K562 (cell line): ENCODE data around the gene DPM2. TPM values are rescaled to one million over a fixed set of nuclear protein-coding genes. Genes with fewer than 3 reads are reported as not detected.

Source experiments
- ATAC-seq: fragments of 200-7000 bp; cut with Tn5 transposase; 3 replicates; pipeline ENCODE4 v1.9.1; 2020; ENCODE audit warnings: moderate library complexity
- BruUV-seq: library from RNA; stranded (reverse); fragments of 400-500 nt; replicated peaks from 2 replicates; lab custom pipeline; 2021; lab: Mats Ljungman, UMichigan
- CTCF ChIA-PET: fragments of 300-600 bp; formaldehyde crosslinking; extraction: SDS; loops from one replicate; lab custom pipeline; 2021; ENCODE audit warnings: low intra/inter-chr PET ratio; lab: Yijun Ruan, JAX
- POLR2A ChIA-PET: fragments of 300-600, 350-650 bp; sonication (Branson Sonifier 250); formaldehyde crosslinking; extraction: SDS; loops from one replicate; lab custom pipeline; 2021; ENCODE audit warnings: antibody characterized with exemption, inconsistent platforms; lab: Yijun Ruan, JAX
- DNase-seq, 4 experiments: peaks; one replicate each; pipeline versions ENCODE4 v3.0.0 to v3.0.0-alpha.2; 2011 to 2018; ENCODE audit warnings: low spot score in 3 of 4, mixed read lengths in 3 of 4; ENCODE audit errors: extremely low read depth in 1 of 4
- FAIRE-seq: peaks from 2 replicates; lab custom pipeline; 2011; peaks lifted over from hg19 to GRCh38; lab: Jason Lieb, UNC
- H2AFZ ChIP-seq: 2 replicates; pipeline ENCODE4 v1.6.0; 2011; ENCODE audit warnings: low read depth, low read length, control low read depth, inconsistent platforms
- H3K27ac ChIP-seq: fragments of 200-600 bp; 3 replicates; pipeline ENCODE4 v1.8.0; 2011; ENCODE audit warnings: low read depth, mild to moderate bottlenecking, control low read depth, inconsistent platforms, low read length, moderate library complexity, mixed read lengths; ENCODE audit errors: extremely low read depth
- H3K27me3 ChIP-seq, 2 experiments: fragments of 300-600 bp in 1 of 2; 2 replicates in 1 of 2; 3 replicates in 1 of 2; pipeline versions ENCODE4 v1.6.0 to v1.8.0; 2011; ENCODE audit warnings: inconsistent platforms in 2 of 2, low read length in 2 of 2, mild to moderate bottlenecking in 1 of 2, mixed read lengths in 1 of 2, moderate library complexity in 1 of 2; ENCODE audit not compliant: control insufficient read depth in 2 of 2, insufficient read depth in 2 of 2
- H3K36me3 ChIP-seq: fragments of 300-600 bp; 3 replicates; pipeline ENCODE4 v1.8.0; 2011; ENCODE audit warnings: mild to moderate bottlenecking, low read length, inconsistent platforms; ENCODE audit not compliant: control insufficient read depth, insufficient read depth
- H3K4me1 ChIP-seq, 2 experiments: fragments of 200-600 bp in 1 of 2; replicated peaks in 1 of 2; 2 replicates in 1 of 2; 3 replicates in 1 of 2; pipeline versions ENCODE4 v1.5.1 to v1.8.0; 2011; ENCODE audit warnings: inconsistent platforms in 2 of 2, low read length in 2 of 2, mild to moderate bottlenecking in 1 of 2, mixed read lengths in 1 of 2, moderate library complexity in 1 of 2; ENCODE audit not compliant: control insufficient read depth in 2 of 2, insufficient read depth in 2 of 2
- H3K4me2 ChIP-seq: 2 replicates; pipeline ENCODE4 v1.6.1; 2011; ENCODE audit warnings: low read length, control low read depth, inconsistent platforms, mixed read lengths; ENCODE audit not compliant: insufficient read depth
- H3K4me3 ChIP-seq: fragments of 200-600 bp; sonication (generic), shearing (Covaris generic); 2 replicates; pipeline ENCODE4 v1.5.1; 2016; ENCODE audit warnings: control low read depth, inconsistent platforms
- H3K79me2 ChIP-seq: fragments of 200-600 bp; 3 replicates; pipeline ENCODE4 v1.8.0; 2011; ENCODE audit warnings: low read length, inconsistent platforms; ENCODE audit not compliant: control insufficient read depth, insufficient read depth
- H3K9ac ChIP-seq, 2 experiments: 2 replicates each; pipeline versions ENCODE4 v1.6.0 to v1.6.1; 2011; ENCODE audit warnings: low read depth in 2 of 2, low read length in 2 of 2, control low read depth in 1 of 2, inconsistent platforms in 1 of 2, mild to moderate bottlenecking in 1 of 2, mixed read lengths in 1 of 2; ENCODE audit not compliant: insufficient read depth in 1 of 2
- H3K9me1 ChIP-seq: one replicate; pipeline ENCODE4 v1.6.0; 2011; ENCODE audit warnings: inconsistent platforms, mild to moderate bottlenecking, low read length, moderate library complexity; ENCODE audit not compliant: control insufficient read depth, insufficient read depth
- H3K9me3 ChIP-seq: replicated peaks from 2 replicates; pipeline ENCODE4 v1.5.1; 2011; ENCODE audit warnings: low read depth, low read length, inconsistent platforms; ENCODE audit not compliant: control insufficient read depth, insufficient read depth
- H4K20me1 ChIP-seq: replicated peaks from 2 replicates; pipeline ENCODE4 v1.6.1; 2011; ENCODE audit warnings: low read length, inconsistent platforms, mixed read lengths; ENCODE audit not compliant: control insufficient read depth, insufficient read depth
- GTF2E2 ChIP-seq: fragments of 200-800 bp; sonication (Bioruptor generic); IDR thresholded peaks from 2 replicates; pipeline ENCODE4 v1.6.1; 2016; ENCODE audit warnings: missing genetic modification characterization, missing compliant biosample characterization
- LARP7 ChIP-seq: fragments of 450-650 bp; IDR thresholded peaks from 2 replicates; pipeline ENCODE4 v1.6.1; 2016
- MEIS2 ChIP-seq: fragments of 450-650 bp; IDR thresholded peaks from 2 replicates; pipeline ENCODE4 v1.6.1; 2014; ENCODE audit warnings: mild to moderate bottlenecking; ENCODE audit not compliant: partially characterized antibody
- NBN ChIP-seq: fragments of 450-650 bp; IDR thresholded peaks from 2 replicates; pipeline ENCODE4 v1.6.1; 2016; ENCODE audit warnings: low read depth, mild to moderate bottlenecking
- ZNF436 ChIP-seq: fragments of 250-450, 450-650 bp; sonication (Bioruptor Pico); formaldehyde crosslinking; IDR thresholded peaks from 2 replicates; pipeline ENCODE4 v1.7.0; 2020; ENCODE audit warnings: mild to moderate bottlenecking
- ZNF699 ChIP-seq: fragments of 250-450 bp; sonication (Bioruptor Pico); IDR thresholded peaks from 2 replicates; pipeline ENCODE4 v1.8.0; 2021; ENCODE audit warnings: mild to moderate bottlenecking, moderate library complexity; ENCODE audit not compliant: insufficient replicate concordance
- WGBS: fragments of 100-300 bp; shearing (Covaris generic); methylation state at CpG from one replicate; pipeline ENCODE4 v1.1.6; 2016; ENCODE audit warnings: low coverage, mixed read lengths; ENCODE audit not compliant: insufficient coverage; ENCODE audit errors: missing lambda C conversion rate; 5-methylcytosine and 5-hydroxymethylcytosine counted together
- in situ Hi-C: fragments of 300-500 bp; cut with MboI; formaldehyde crosslinking; loops from 4 replicates; pipeline ENCODE4 v1.15.0; 2018; ENCODE audit warnings: inconsistent platforms, mixed read lengths
- intact Hi-C: fragments of 100-400 bp; cut with micrococcal nuclease; formaldehyde crosslinking; loops from 2 replicates; pipeline ENCODE4 v1.14.2; 2022
- polyA plus RNA-seq, 8 experiments: library from polyadenylated mRNA; depleted of rRNA in 4 of 8; stranded (reverse) in 5 of 8; unstranded in 3 of 8; fragments of >200 nt; fragmentation: Nextera tagmentation in 2 of 8; fragmentation: Illumina TruSeq in 1 of 8; extraction: Ambion mirVana in 2 of 8; extraction: Trizol in 1 of 8; gene quantifications; 2 replicates each; pipeline versions ENCODE4 v1.2.1 to v1.2.3, GENCODE V29; 2011 to 2014; ENCODE audit warnings: inconsistent platforms in 1 of 8, missing spikeins in 1 of 8
- total RNA-seq, 7 experiments: library from RNA; depleted of rRNA in 6 of 7; stranded (reverse); fragments of >200 nt in 6 of 7; fragmentation: Illumina TruSeq in 2 of 7; extraction: Trizol in 2 of 7; gene quantifications; 2 replicates each; pipeline versions ENCODE4 v1.2.1 to v1.2.3, GENCODE V29; 2011 to 2021; ENCODE audit warnings: low replicate concordance in 1 of 7

The DPM2 gene
- total and polyA plus RNA-seq, 9 of the 15 experiments (the other 6 are each of a cell fraction or from before 2014, with no cell fraction given), result 43.5 to 126 (median 71.1) TPM

DNA sequence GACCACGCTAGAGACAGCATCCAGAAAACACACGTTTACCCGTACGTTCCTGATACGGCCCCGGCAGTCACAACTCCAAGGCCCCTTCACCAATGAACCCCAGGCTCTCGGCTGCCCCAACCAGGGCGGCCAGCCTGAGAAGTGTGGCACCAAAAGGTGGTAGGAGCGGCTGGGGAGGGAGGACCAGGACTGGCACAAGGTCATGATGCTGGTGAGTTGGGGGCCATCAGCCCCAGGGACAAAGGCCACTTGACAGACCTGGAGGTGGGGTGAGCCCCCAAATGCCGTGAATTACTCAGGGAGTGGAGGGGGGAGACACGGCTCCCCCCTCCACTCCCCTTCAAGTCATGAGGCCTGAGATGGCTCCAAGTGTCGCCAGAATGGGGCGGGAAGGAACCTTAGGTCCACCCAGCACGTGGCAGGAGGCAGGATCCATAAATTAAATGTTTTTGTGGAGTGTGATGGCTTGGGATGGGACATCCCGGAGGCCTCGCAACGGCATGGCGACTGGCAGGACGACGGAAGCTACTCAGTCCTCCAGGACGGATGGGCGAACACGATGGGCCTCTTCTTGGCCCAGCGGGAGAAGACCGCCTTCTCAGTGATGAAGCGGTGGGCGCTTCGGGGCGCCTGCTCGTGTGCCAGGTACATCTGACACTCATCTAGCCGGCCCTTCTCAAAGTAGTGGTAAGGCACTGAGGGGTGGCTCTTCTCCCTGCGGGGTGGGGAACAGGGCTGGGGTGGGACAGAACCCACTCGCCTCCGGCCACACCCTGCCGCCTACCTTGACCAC is 29.6 kb downstream of the DPM2 start:
- H3K4me2 ChIP-seq, result no peak overlapping the region
- no TSS peak for BruUV-seq
- FAIRE-seq (no peak), ATAC-seq (no peak), DNase-seq (no peak)
- no peak overlapping the region for H2AFZ ChIP-seq
- no peaks in the 10 kb centered on the region for H3K27me3 ChIP-seq
- no peak overlapping the region for H3K4me3 ChIP-seq
- intact Hi-C loops, result no loop called here
- POLR2A ChIA-PET, result interaction anchor here (0.7 kb wide), 2 partner anchors 24 to 338 kb away, joined by 3 read pairs; no protein-coding TSS in a partner anchor
- H3K79me2 ChIP-seq, result no peaks in the 10 kb centered on the region
- no peaks in the 10 kb centered on the region for H4K20me1 ChIP-seq
- H3K9ac ChIP-seq, result no peak overlapping the region
- H3K27ac ChIP-seq, result no peak overlapping the region
- in situ Hi-C loops, result loop anchor here (25.0 kb wide), 1 partner anchor 971 kb away; no protein-coding TSS in a partner anchor
- TF ChIP-seq LARP7 (no peak), ZNF699 (CRISPR knock-in tag) (no peak), NBN (no peak), MEIS2 (no peak), ZNF436 (CRISPR knock-in tag) (no peak), GTF2E2 (tag) (no peak)
- H3K9me1 ChIP-seq, result no peaks in the 10 kb centered on the region
- no peaks in the 10 kb centered on the region for H3K9me3 ChIP-seq
- CTCF ChIA-PET, result no interaction called here
- 84% methylated on average over 29 of the region's 35 CpGs for WGBS
- peaks cover 49% of the 10 kb centered on the region; the same call in 2 of the 3 replicates for H3K36me3 ChIP-seq
- H3K4me1 ChIP-seq, result peaks cover 33 to 60% of the 10 kb centered on the region in 2 experiments
